GM12873 (cell line): Measurements from ENCODE around the gene NCAPG2.

Source experiments
- CTCF ChIP-seq: IDR thresholded peaks from 2 replicates; pipeline ENCODE4 v1.5.1; 2012; ENCODE audit warnings: low read depth, mild to moderate bottlenecking, moderate library complexity, low read length, control low read depth; ENCODE audit not compliant: insufficient read depth; ENCODE audit errors: missing control alignments

The NCAPG2 gene

GRCh38 chr7:158607563-158607962 is 97.0 kb downstream of the NCAPG2 start:
- no peak for TF ChIP-seq CTCF

GRCh38 chr7:158606671-158607424 is 97.8 kb downstream of the NCAPG2 start:
- no peak for TF ChIP-seq CTCF

GRCh38 chr7:158606129-158606528 is 98.5 kb downstream of the NCAPG2 start:
- no peak for TF ChIP-seq CTCF

- TF ChIP-seq CTCF = no peak
These were observed 100.5 kb downstream of the NCAPG2 start for GRCh38 chr7:158603773-158604755.

GRCh38 chr7:158602905-158603772 is 101.5 kb downstream of the NCAPG2 start:
- no peak for TF ChIP-seq CTCF

GRCh38 chr7:158602041-158602440 is 102.6 kb downstream of the NCAPG2 start:
- TF ChIP-seq CTCF = no peak
